Endothelial cell (in vitro differentiated cells): ENCODE measurements around the gene TSC22D1. TPM values are rescaled to one million over a fixed set of nuclear protein-coding genes. Genes with fewer than 3 reads are reported as not detected.

Experiments used
- DNase-seq: peaks from one replicate; pipeline ENCODE4 v3.0.0; 2021; ENCODE audit warnings: low spot score
- H3K27ac Mint-ChIP-seq: one replicate; pipeline ENCODE4 v1.8.0; 2021; ENCODE audit warnings: mixed read lengths, inconsistent platforms; ENCODE audit not compliant: unreplicated experiment
- H3K27me3 Mint-ChIP-seq: one replicate; pipeline ENCODE4 v1.8.0; 2021; ENCODE audit warnings: mild to moderate bottlenecking, moderate library complexity, mixed read lengths, inconsistent platforms; ENCODE audit not compliant: unreplicated experiment
- H3K36me3 Mint-ChIP-seq: one replicate; pipeline ENCODE4 v1.8.0; 2021; ENCODE audit warnings: mild to moderate bottlenecking, low read depth, mixed read lengths, inconsistent platforms; ENCODE audit not compliant: unreplicated experiment
- H3K4me1 Mint-ChIP-seq: one replicate; pipeline ENCODE4 v1.8.0; 2021; ENCODE audit warnings: mild to moderate bottlenecking, mixed read lengths, inconsistent platforms; ENCODE audit not compliant: unreplicated experiment
- H3K4me3 Mint-ChIP-seq: one replicate; pipeline ENCODE4 v1.8.0; 2021; ENCODE audit warnings: mild to moderate bottlenecking, mixed read lengths, inconsistent platforms; ENCODE audit not compliant: unreplicated experiment
- H3K9me3 Mint-ChIP-seq: one replicate; pipeline ENCODE4 v1.8.0; 2021; ENCODE audit warnings: mixed read lengths, inconsistent platforms; ENCODE audit not compliant: unreplicated experiment
- CTCF ChIP-seq: fragments of 200-600 bp; sonication (generic); IDR thresholded peaks from one replicate; pipeline ENCODE4 v1.5.0; 2021; ENCODE audit warnings: antibody characterized with exemption; ENCODE audit not compliant: unreplicated experiment
- total RNA-seq: library from RNA; stranded (reverse); fragmentation: NEBNext Ultra II Directional; extraction: Animal tissue kit (Norgen Biotek cat#: 25700); gene quantifications from one replicate; pipeline ENCODE4 v1.2.1, GENCODE V29; 2021; ENCODE audit not compliant: unreplicated experiment

TSC22D1 gene
- total RNA-seq, 1 donor from 2014 or later, result 73.0 TPM

DNA sequence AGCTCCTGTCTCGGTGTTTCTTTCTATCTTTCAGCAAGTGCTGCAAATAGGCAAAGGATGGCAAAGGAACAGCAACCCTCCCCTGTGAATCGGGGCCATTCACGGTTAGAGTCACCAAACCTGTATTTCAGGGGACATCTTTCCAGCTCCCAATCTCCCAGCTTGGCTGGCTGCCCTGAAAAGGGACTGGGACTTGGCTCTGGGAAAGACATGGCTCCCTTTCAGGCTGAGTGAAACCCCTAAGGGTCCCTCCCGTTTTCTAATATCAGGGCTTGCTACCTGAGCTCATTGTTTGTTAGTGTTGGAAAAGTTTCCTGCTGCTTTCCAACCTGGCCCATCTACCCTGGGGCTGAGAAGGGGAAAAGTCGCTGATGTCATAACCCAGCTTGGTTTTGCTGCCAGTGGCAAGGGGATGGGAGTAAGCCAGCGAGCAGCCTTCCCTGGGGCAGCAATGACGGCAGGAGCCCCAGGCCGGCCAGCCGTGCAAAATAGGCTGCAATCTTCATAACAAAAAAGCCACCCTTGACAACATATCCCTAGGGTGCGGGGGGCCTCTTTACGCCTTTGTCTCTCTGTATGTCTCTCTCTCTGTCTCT lies 172.6 kb downstream of the TSC22D1 start:
- Mint-ChIP-seq H3K4me3 (peak overlapping the region; percentile 1), H3K27me3 (peaks cover 4% of the 10 kb centered on the region), H3K27ac (peak overlapping the region; percentile 28), H3K9me3 (no peaks in the 10 kb centered on the region), H3K4me1 (peaks cover 25% of the 10 kb centered on the region), H3K36me3 (no peaks in the 10 kb centered on the region)
- DNase-seq, result peak; percentile 7
- TF ChIP-seq CTCF, result no peak

DNA sequence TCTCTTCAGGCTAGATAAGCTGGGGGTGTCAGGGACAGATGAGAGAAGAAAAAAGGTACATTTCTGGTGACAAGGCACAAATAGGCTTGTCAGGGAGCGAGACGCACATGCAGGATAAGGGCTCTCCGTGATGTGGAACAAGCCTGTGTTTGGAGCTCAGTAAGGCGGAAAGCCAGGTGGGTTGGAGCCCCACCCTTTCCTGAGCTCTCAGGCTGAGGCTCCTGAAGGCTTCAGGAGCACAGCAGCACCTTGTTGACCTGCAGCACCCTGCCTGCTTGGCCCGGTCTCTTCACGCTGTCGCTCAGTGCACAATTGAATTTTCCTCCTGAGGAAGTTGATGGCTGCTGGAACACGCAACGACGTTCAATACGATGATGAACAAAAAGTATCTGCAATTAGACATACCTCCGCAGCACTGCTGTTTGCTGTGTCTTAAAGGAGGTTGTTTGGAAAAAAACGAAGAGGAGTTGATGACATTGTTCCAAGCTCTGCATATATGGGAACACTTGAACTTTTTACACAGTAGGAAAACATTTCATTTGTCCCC lies 173.2 kb downstream of the TSC22D1 start:
- H3K9me3 Mint-ChIP-seq, result no peaks in the 10 kb centered on the region
- H3K27me3 Mint-ChIP-seq, result peaks cover 4% of the 10 kb centered on the region
- DNase-seq, result no peak
- no peak for TF ChIP-seq CTCF
- no peaks in the 10 kb centered on the region for H3K36me3 Mint-ChIP-seq
- peaks cover 25% of the 10 kb centered on the region for H3K4me1 Mint-ChIP-seq
- H3K27ac Mint-ChIP-seq, result no peak overlapping the region
- H3K4me3 Mint-ChIP-seq, result no peak overlapping the region

- H3K27me3 Mint-ChIP-seq, result peaks cover 5% of the 10 kb centered on the region
- no peak for DNase-seq
- H3K4me3 Mint-ChIP-seq, result no peak overlapping the region
- no peaks in the 10 kb centered on the region for H3K36me3 Mint-ChIP-seq
- H3K27ac Mint-ChIP-seq, result no peak overlapping the region
- no peak for TF ChIP-seq CTCF
- no peaks in the 10 kb centered on the region for H3K9me3 Mint-ChIP-seq
- peaks cover 23% of the 10 kb centered on the region for H3K4me1 Mint-ChIP-seq
Observed at GRCh38 chr13:44401577-44401976, 174.6 kb downstream of the TSC22D1 start.

DNA sequence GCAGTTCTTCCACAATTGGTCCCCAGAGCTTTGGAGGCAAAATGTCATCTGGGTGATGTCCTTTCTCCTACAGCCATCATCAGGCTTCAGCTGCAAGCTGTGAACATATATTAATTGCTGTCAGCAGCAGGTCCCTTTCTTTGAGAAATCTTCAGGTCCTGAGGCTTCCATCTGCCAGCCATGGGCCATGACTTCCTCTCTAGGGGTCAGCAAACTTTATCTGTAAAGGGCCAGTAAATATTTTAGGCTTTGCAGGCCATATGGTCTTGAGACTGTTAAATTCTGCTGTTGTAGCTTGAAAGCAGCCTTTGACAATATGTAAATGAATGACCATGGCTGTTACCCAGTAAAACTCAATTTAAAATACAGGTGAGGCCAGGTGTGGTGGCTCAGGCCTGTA lies 175.4 kb downstream of the TSC22D1 start:
- H3K36me3 Mint-ChIP-seq, result no peaks in the 10 kb centered on the region
- peaks cover 14% of the 10 kb centered on the region for H3K4me1 Mint-ChIP-seq
- H3K9me3 Mint-ChIP-seq, result no peaks in the 10 kb centered on the region
- H3K4me3 Mint-ChIP-seq, result no peak overlapping the region
- DNase-seq, result no peak
- no peak overlapping the region for H3K27ac Mint-ChIP-seq
- TF ChIP-seq CTCF, result no peak
- H3K27me3 Mint-ChIP-seq, result peaks cover 5% of the 10 kb centered on the region

GRCh38 chr13:44399074-44399473 lies 177.1 kb downstream of the TSC22D1 start:
- Mint-ChIP-seq H3K4me1 (peaks cover 5% of the 10 kb centered on the region), H3K9me3 (no peaks in the 10 kb centered on the region), H3K27me3 (peaks cover 5% of the 10 kb centered on the region), H3K4me3 (no peak overlapping the region), H3K27ac (no peak overlapping the region), H3K36me3 (no peaks in the 10 kb centered on the region)
- no peak for DNase-seq
- no peak for TF ChIP-seq CTCF
